ENCODE measurements around the gene HES3.
A peak's percentile ranks its signal among the peaks of the same experiment; 100 is the strongest.

The HES3 gene

GRCh38 chr1:6246497-6247467 lies 2.8 kb downstream of the HES3 start:
- DNase-seq = peak; percentile 79 to 81

GRCh38 chr1:6247651-6248050 lies 3.7 kb downstream of the HES3 start:
- DNase-seq = no peak

DNA sequence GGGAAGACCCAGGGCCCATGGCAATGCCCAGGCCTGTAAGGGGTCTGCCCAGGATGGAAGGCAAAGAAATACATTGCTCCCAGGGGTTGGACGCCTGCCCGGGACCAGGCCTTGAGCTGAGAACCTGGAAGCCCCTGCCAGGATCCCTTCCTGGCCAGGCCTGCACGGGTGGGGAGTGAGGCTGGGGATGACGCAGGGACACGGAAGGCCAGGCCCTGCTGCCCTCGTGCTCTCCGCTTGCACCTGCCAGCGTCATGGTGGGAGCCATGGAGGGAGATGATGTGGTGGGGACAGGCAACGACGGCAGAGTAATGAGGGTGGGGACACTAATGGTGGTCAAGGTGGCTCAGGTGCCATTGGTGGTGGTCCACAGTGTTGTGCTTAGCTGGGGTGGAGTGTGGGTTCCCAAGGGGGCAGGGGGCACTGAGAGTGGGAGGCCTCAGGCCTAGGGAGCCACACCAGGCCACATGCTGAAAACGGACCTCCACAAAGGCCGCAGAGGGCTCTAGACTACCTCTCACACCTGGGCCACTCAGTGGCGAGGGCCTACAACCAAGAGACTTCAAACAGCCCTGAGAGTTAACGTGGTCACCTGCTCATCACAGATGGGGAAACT lies 4.3 kb downstream of the HES3 start:
- DNase-seq = no peak

DNA sequence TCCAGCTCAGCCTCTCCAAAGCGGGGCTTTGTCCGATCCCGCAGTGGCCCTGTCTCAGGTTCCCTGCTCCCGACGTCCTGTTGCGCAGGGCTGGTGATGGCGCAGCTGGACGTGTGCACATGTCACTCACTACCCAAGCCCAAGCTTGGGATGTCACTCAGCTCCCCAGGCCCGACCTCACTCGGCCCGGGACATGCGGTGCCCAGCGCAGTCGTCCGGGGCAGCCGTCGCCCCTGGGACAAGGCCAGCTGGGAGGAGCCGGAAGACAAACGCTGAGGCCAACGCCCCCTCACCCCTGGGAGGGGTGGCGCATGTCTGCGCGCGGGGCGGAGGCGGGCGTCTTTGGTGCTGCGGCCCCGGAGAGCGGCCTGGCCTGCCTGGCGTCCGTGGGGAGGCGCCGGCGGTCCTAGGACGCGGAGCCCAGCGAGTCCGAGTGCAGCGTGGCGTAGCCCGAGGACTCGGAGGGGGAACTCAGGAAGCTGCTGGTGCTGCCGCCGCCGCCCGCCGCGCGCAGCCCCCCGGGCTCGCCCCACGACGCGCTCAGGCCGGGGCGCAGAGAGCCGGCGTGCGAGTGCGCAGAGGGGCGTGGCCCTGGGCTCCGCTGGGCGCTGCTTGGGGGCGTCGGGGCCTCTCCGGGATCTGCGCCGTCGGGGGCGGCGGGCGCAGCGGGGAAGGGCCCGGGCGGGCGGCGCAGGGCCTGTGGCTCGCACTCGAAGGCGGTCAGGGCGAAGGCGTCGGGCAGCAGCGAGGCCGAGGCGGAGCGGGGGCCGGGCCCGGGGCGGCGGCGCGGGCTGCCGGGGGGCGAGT lies 5.2 kb downstream of the HES3 start:
- DNase-seq = peak in 1 of 2 experiments; percentile 34

- DNase-seq = peak in 1 of 2 experiments; percentile 22
Measured at GRCh38 chr1:6249739-6250689, 6.0 kb downstream of the HES3 start.

GRCh38 chr1:6251233-6251632 lies 7.3 kb downstream of the HES3 start:
- no peak for DNase-seq

DNA sequence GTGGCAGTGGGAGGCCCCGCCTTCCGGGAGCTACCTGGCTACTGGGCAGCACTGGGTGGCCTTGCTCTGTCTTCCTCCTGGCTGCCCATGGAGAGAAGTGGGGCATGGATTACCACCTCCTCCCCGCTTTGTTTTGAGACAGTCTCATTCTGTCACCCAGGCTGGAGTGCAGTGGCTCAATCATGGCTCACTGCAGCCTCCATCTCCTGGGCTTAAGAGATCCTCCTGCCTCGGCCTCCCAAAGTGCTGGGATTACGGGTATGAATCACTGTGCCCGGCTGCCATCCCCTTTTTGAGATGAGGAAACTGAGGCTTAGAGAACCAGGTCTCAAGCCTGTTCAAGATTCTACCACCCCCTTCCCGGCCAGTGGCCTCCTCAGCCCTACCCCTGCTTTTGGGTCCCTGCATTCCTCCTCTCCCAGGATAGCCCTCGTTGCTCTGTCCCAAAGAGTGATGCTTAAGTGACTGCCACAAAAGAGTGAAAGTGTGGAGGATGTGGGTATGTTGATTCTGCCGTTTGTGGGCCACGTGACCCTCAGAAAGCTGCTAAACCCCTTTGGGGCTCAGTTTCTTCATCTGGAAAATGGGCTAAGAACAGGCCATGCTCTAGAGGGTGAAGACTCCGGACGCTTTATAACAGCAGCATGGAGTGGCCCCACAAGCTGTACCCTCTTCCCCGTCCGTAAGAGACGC lies 7.8 kb downstream of the HES3 start:
- DNase-seq = no peak

DNA sequence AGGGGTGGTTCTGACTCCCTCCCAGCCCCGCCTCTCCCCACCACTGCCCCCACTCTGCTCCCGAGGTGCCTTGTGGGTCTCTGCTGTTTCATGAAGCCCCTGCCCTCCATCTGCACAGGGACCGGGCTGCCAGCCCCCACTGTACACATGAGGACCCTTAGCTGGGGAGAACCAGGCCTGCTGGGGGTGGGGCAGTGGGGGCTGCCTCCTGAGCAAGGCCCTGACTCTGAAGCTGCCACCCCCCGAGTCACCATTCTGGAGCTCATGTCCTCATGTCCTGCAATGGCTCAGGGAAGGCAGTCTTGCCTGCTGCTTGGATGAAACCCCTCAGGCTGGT lies 8.4 kb downstream of the HES3 start:
- no peak for DNase-seq

DNA sequence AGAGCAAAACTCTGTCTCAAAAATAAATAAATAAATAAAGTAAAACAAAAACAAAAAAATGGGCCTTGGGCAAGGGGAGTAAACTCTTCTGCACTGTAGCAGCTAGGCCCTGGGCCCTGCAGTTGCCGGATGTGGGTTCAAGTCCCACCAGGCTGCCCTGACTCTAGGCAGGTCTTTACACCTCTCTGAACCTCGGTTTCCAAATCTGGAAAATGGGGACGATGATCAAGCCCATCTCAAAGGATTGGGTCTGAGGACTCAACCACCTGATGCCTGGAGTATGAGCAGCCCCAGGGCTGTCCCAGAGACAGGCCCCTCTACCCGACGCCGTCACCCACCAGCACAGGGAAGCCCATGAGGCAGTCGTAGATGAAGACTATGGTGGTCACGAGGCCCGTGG lies 9.4 kb downstream of the HES3 start:
- no peak for DNase-seq

GRCh38 chr1:6254691-6255090 lies 10.7 kb downstream of the HES3 start:
- DNase-seq = no peak

DNA sequence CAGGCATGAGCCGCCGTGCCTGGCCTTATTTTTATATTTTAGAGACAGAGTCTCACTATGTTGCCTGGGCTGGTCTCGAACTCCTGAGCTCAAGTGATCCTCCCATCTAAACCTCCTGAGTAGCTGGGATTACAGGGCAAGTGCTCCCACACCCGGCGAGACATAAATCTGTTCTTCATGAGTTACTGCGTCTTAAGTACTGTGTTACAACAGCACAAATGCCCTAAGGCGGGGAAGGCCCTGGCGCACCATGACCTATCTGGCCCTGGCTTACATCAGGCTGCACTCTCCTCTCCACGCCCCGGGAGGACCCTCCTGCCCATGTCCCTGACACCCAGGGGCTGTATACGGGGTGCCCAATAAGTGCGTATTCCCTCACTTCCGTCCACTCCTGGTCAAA lies 12.7 kb downstream of the HES3 start:
- DNase-seq = no peak

DNA sequence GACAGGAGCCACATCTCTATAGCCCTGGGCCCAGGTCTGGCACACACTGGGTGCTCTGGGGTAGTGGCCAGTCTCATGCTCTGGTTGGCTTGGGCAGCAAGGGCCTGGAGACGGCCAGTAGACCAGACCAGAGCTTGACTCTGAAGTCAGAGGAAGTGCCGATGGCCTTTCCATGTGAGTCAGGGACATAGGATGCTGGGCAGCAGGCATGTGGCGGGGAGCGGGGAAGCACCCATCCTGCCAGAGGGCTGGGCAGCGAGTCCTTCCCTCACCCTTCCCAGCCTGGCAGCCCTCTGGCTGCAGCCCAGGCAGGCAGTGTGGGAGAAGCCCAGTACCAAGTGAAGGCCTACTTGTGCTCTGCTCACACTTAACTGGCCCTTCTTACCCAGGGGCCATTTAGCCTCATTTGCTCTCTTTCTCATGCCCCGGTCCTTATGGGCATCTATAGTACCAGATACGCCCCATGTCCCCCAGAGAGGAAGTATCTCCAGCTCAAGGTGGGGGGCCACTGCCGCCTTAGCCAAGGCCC lies 13.6 kb downstream of the HES3 start:
- DNase-seq = no peak

GRCh38 chr1:6258675-6259074 lies 14.7 kb downstream of the HES3 start:
- no peak for DNase-seq

DNA sequence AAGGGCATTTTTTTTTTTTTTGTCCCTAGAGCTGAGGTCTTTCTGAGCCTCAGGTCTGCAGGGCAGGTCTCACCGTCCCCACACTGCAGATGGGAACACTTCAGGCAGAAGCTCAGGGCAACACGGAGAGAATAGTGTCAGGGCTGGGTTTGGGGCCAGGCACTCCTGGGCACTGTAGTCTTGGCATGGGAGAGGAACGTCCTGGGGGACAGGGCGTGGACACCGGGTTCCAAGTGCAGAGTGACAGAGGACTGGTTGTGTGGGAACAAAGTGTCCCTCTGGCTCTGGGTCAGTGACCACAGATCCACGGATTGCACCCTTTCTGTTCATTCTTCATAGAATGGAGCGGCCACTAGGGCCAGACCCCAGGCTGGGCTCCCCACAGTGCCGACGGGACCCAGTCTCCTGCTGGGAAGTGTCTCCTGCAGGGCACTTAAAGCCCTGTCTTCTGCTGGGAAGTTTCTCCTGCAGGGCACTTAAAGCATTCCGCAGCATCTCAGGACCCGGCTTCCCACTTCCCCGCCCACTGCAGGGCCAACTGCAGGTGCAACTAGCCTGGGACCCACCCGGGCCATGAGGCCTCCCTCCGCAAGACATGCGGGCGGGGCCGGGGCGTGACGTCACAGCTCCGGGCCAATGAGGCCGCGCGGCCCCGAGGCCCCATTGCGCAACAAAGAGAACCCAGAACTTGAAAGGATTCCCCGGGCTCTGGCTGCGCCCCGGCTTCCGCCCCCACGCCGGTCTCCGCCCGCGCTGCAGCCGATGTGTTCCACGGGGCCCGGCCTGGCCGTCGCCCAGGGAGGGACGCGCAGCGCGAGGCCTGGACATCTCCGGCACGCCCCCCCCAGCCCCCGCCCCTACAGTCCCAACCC lies 15.7 kb downstream of the HES3 start:
- peak; percentile 24 to 31 for DNase-seq

GRCh38 chr1:6260433-6260934 lies 16.5 kb downstream of the HES3 start:
- no peak for DNase-seq

DNA sequence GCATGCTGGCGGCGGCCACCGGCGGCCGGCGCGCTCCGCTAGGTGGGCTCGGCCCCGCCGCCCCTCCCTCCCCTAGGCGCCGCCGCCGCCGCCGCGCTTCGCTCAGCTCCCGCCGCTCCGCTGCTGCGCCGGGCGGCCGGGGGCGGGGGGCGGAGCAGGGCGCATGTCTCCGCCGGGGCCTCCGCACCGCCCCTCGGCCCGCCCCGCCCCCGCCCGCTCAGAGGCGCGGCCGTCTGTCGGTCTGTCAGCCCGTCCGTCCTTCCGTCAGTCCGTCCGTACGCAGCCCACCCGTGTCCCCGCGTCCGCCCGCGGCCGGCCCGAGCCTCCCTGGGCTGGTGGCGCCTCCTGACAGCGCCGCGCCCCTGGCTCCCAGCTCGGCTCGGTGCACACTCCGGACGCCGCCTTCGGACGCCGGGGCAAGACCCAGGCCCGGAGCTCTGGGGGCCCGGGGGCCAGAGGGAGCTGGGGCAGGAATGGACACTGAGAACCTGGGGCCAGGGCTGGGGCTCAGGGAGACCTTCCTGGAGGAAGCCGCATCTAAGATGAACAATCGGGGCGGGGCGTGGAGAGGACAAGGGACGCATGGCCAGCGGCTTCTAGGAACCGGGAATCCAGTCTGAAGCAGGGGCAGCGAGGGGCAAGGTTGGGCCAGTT lies 17.1 kb downstream of the HES3 start, which contains the start of gene GPR153:
GPR153 (minus strand) TSS at position 138 of the 654 bp plus-strand sequence. CDS start 6,193 bp downstream, outside the sequence.
- peak in 1 of 2 experiments; percentile 47 for DNase-seq

- DNase-seq = peak; percentile 69 to 74
Measured at GRCh38 chr1:6261615-6261995, 17.6 kb downstream of the HES3 start.

- no peak for DNase-seq
Measured at GRCh38 chr1:6262555-6263420, 18.8 kb downstream of the HES3 start.
